GM23338 (cell line): Measurements from ENCODE around the gene DUSP5. TPM values are rescaled to one million over a fixed set of nuclear protein-coding genes. Genes with fewer than 3 reads are reported as not detected.

Experiments
- ATAC-seq: fragments of 200-7000 bp; cut with Tn5 transposase; 3 replicates; pipeline ENCODE4 v1.9.1; 2020
- DNase-seq: peaks from one replicate; pipeline ENCODE4 v3.0.0-alpha.2; 2015; ENCODE audit warnings: low spot score
- H2AFZ ChIP-seq: fragments of 200-600 bp; sonication (generic); 2 replicates; pipeline ENCODE4 v1.8.0; 2016; ENCODE audit warnings: antibody characterized with exemption, mild to moderate bottlenecking, moderate library complexity
- H3F3A ChIP-seq: fragments of 200-600 bp; sonication (generic); replicated peaks from 2 replicates; pipeline ENCODE4 v1.8.0; 2017; ENCODE audit warnings: antibody characterized with exemption, mixed run types, low read depth
- H3K27ac ChIP-seq: fragments of 200-600 bp; sonication (generic); 2 replicates; pipeline ENCODE4 v1.6.1; 2016; ENCODE audit warnings: low read depth
- H3K27me3 ChIP-seq: fragments of 200-600 bp; sonication (generic); 2 replicates; pipeline ENCODE4 v1.8.0; 2016; ENCODE audit warnings: mild to moderate bottlenecking, mixed run types, moderate library complexity; ENCODE audit not compliant: insufficient read depth
- H3K36me3 ChIP-seq: fragments of 200-600 bp; sonication (generic); 2 replicates; pipeline ENCODE4 v1.8.0; 2016; ENCODE audit warnings: mild to moderate bottlenecking; ENCODE audit not compliant: insufficient read depth
- H3K4me1 ChIP-seq: fragments of 200-600 bp; sonication (generic); 2 replicates; pipeline ENCODE4 v1.8.0; 2016; ENCODE audit warnings: mild to moderate bottlenecking, moderate library complexity; ENCODE audit not compliant: insufficient read depth
- H3K4me2 ChIP-seq: fragments of 200-600 bp; sonication (generic); 2 replicates; pipeline ENCODE4 v1.7.1; 2017; ENCODE audit warnings: mixed run types
- H3K4me3 ChIP-seq: fragments of 200-600 bp; sonication (generic); 2 replicates; pipeline ENCODE4 v1.6.1; 2016; ENCODE audit warnings: mixed run types
- H3K79me2 ChIP-seq: fragments of 200-600 bp; sonication (generic); replicated peaks from 2 replicates; pipeline ENCODE4 v1.8.0; 2017; ENCODE audit warnings: mild to moderate bottlenecking; ENCODE audit not compliant: insufficient read depth
- H3K9me2 ChIP-seq: fragments of 200-600 bp; sonication (generic); 2 replicates; pipeline ENCODE4 v1.8.0; 2017; ENCODE audit not compliant: insufficient read depth
- H4K20me1 ChIP-seq: fragments of 200-600 bp; sonication (generic); replicated peaks from 2 replicates; pipeline ENCODE4 v1.8.0; 2017; ENCODE audit warnings: mild to moderate bottlenecking; ENCODE audit not compliant: insufficient read depth
- H3K27ac Mint-ChIP-seq: 2 replicates; pipeline ENCODE4 v1.8.0; 2020; ENCODE audit warnings: inconsistent platforms, mild to moderate bottlenecking, moderate library complexity, mixed read lengths
- H3K27me3 Mint-ChIP-seq: 3 replicates; pipeline ENCODE4 v1.8.0; 2022; ENCODE audit warnings: low read depth, mild to moderate bottlenecking, moderate library complexity, mixed read lengths, inconsistent platforms; ENCODE audit not compliant: insufficient read depth, poor library complexity
- H3K36me3 Mint-ChIP-seq: 3 replicates; pipeline ENCODE4 v1.8.0; 2021; ENCODE audit warnings: low read depth, mild to moderate bottlenecking, inconsistent platforms, moderate library complexity, mixed read lengths
- H3K4me1 Mint-ChIP-seq: 3 replicates; pipeline ENCODE4 v1.8.0; 2020; ENCODE audit warnings: mild to moderate bottlenecking, inconsistent platforms, mixed read lengths
- H3K4me3 Mint-ChIP-seq: 3 replicates; pipeline ENCODE4 v1.8.0; 2021; ENCODE audit warnings: moderate library complexity, mild to moderate bottlenecking, inconsistent platforms, mixed read lengths
- H3K9me3 Mint-ChIP-seq: 3 replicates; pipeline ENCODE4 v1.8.0; 2020; ENCODE audit warnings: moderate library complexity, mild to moderate bottlenecking, inconsistent platforms, mixed read lengths
- CREB1 ChIP-seq: fragments of 250-450 bp; sonication (Bioruptor Pico); IDR thresholded peaks from 2 replicates; pipeline ENCODE4 v1.5.0; 2020; ENCODE audit warnings: low read depth, mild to moderate bottlenecking, moderate library complexity
- CTCF ChIP-seq, 2 experiments: fragments of 200-600 bp in 1 of 2; sonication (generic) in 1 of 2; conservative IDR thresholded peaks; 2 replicates each; pipeline versions ENCODE4 v1.5.1 to v1.6.1; 2016 to 2017; ENCODE audit warnings: antibody characterized with exemption in 2 of 2, low read depth in 2 of 2, mild to moderate bottlenecking in 2 of 2, moderate library complexity in 1 of 2
- ETS1 ChIP-seq: IDR thresholded peaks from 2 replicates; pipeline ENCODE4 v1.6.1; 2016; ENCODE audit warnings: antibody characterized with exemption
- EZH2 ChIP-seq: fragments of 200-600 bp; sonication (generic); IDR thresholded peaks from one replicate; pipeline ENCODE4 v1.8.0; 2017; ENCODE audit warnings: antibody characterized with exemption, mild to moderate bottlenecking, low read depth; ENCODE audit not compliant: unreplicated experiment
- EZH2phosphoT487 ChIP-seq: fragments of 200-600 bp; sonication (generic); IDR thresholded peaks from one replicate; pipeline ENCODE4 v1.8.1; 2018; ENCODE audit warnings: antibody characterized with exemption; ENCODE audit not compliant: unreplicated experiment
- JUNB ChIP-seq: IDR thresholded peaks from one replicate; pipeline ENCODE4 v1.6.1; 2016; ENCODE audit warnings: antibody characterized with exemption; ENCODE audit not compliant: unreplicated experiment
- NANOG ChIP-seq: IDR thresholded peaks from 2 replicates; pipeline ENCODE4 v1.6.1; 2016; ENCODE audit warnings: antibody characterized with exemption, borderline replicate concordance
- POLR2AphosphoS5 ChIP-seq: IDR thresholded peaks from 2 replicates; pipeline ENCODE4 v1.6.1; 2016; ENCODE audit warnings: antibody characterized with exemption, low read depth
- STAT1 ChIP-seq: IDR thresholded peaks from one replicate; pipeline ENCODE4 v1.6.1; 2016; ENCODE audit warnings: antibody characterized with exemption; ENCODE audit not compliant: unreplicated experiment
- ZNF114 ChIP-seq: fragments of 250-450 bp; sonication (Bioruptor Pico); IDR thresholded peaks from 2 replicates; pipeline ENCODE4 v1.5.0; 2020; ENCODE audit warnings: mild to moderate bottlenecking, moderate library complexity
- ZNF331 ChIP-seq: fragments of 250-450 bp; sonication (Bioruptor Pico); IDR thresholded peaks from 2 replicates; pipeline ENCODE4 v1.5.0; 2020; ENCODE audit warnings: low read depth, mild to moderate bottlenecking, moderate library complexity
- ZNF462 ChIP-seq: fragments of 250-450 bp; sonication (Bioruptor Pico); IDR thresholded peaks from 2 replicates; pipeline ENCODE4 v1.5.0; 2020; ENCODE audit warnings: mild to moderate bottlenecking, moderate library complexity
- polyA plus RNA-seq: library from polyadenylated mRNA; unstranded; fragments of >200 nt; fragmentation: Nextera tagmentation; extraction: Ambion mirVana; gene quantifications from 2 replicates; pipeline ENCODE4 v1.2.1, GENCODE V29; 2016
- total RNA-seq: library from RNA; depleted of rRNA; stranded (reverse); fragments of >200 nt; shearing (Covaris generic); gene quantifications from 2 replicates; pipeline ENCODE4 v1.2.3, GENCODE V29; 2014

DUSP5 gene
- total and polyA plus RNA-seq, 2 experiments from 2014 or later, result 10.8 to 35.9 TPM

GRCh38 chr10:110539091-110539490, 41.4 kb downstream of the DUSP5 start (continued):
- TF ChIP-seq ZNF462 (no peak), JUNB (no peak), ZNF114 (CRISPR knock-in tag) (no peak), CTCF (conservative IDR thresholded peaks at IDR 0.05; ENCODE audit: low read depth in 2 of 2) (no peak)

- DNase-seq (no peak), ATAC-seq (no peak)
- Mint-ChIP-seq H3K4me1 (peaks cover 10% of the 10 kb centered on the region), H3K27ac (no peak overlapping the region), H3K27me3 (no peaks in the 10 kb centered on the region), H3K9me3 (no peaks in the 10 kb centered on the region), H3K4me3 (no peak overlapping the region), H3K36me3 (no peaks in the 10 kb centered on the region)
- H3K27ac ChIP-seq, result no peak overlapping the region
- no peak overlapping the region for H3K4me2 ChIP-seq
- no peaks in the 10 kb centered on the region for H3K36me3 ChIP-seq
- H3K27me3 ChIP-seq, result no peaks in the 10 kb centered on the region
- no peaks in the 10 kb centered on the region for H3F3A ChIP-seq
- no peaks in the 10 kb centered on the region for H4K20me1 ChIP-seq
- no peaks in the 10 kb centered on the region; the same call in 1 of the 2 replicates for H3K4me1 ChIP-seq
- no peak overlapping the region for H3K4me3 ChIP-seq
- H3K79me2 ChIP-seq, result no peaks in the 10 kb centered on the region
- H2AFZ ChIP-seq, result no peak overlapping the region
- no peaks in the 10 kb centered on the region for H3K9me2 ChIP-seq
- TF ChIP-seq CREB1 (CRISPR knock-in tag), result no peak
- no peak for TF ChIP-seq CTCF (conservative IDR thresholded peaks at IDR 0.05; ENCODE audit: low read depth in 2 of 2)
- no peak for TF ChIP-seq NANOG
- TF ChIP-seq POLR2AphosphoS5, result no peak
- no peak for TF ChIP-seq EZH2
- TF ChIP-seq ETS1, result no peak
- TF ChIP-seq JUNB, result no peak
- no peak for TF ChIP-seq STAT1
- TF ChIP-seq EZH2phosphoT487, result no peak
- TF ChIP-seq ZNF114 (CRISPR knock-in tag), result no peak
- no peak for TF ChIP-seq ZNF331 (CRISPR knock-in tag)
Observed at GRCh38 chr10:110540031-110540430, 42.3 kb downstream of the DUSP5 start.
